ENCODE measurements around the gene ZNF438.

The ZNF438 gene

DNA sequence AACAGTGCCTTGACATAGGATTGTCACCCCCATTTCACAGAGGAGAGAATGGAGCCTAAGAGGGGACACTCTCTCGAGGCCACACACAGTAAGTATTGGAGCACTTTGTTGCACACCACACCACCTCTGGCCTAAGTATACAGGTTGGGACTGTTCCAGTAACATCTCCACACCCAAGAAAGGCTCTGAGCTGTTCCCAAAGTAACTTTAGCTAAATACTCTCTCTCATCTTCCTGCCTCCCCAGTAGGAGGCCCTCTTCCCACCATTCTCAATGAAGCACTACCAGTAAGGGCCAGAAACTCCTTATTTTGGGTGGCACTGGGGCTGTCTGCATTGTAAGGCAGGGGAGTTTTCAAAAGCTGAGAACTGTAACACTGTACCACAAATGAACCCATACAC is 189.5 kb downstream of the ZNF438 start:
- TF ChIP-seq, protein P1, sequence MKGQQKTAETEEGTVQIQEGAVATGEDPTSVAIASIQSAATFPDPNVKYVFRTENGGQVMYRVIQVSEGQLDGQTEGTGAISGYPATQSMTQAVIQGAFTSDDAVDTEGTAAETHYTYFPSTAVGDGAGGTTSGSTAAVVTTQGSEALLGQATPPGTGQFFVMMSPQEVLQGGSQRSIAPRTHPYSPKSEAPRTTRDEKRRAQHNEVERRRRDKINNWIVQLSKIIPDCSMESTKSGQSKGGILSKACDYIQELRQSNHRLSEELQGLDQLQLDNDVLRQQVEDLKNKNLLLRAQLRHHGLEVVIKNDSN (IDR thresholded peaks at IDR 0.05) = no peak
- TF ChIP-seq EP300 (IDR thresholded peaks at IDR 0.05; ENCODE audit: borderline replicate concordance) (no peak), TAF1 (IDR thresholded peaks at IDR 0.05; ENCODE audit: low read depth) (no peak), ZBTB7A (IDR thresholded peaks at IDR 0.05; ENCODE audit: low read depth) (no peak), CREB1 (IDR thresholded peaks at IDR 0.05; ENCODE audit: low read depth) (no peak), TCF12 (IDR thresholded peaks at IDR 0.05; ENCODE audit: low read depth) (no peak), YY1 (IDR thresholded peaks at IDR 0.05; ENCODE audit: low read depth) (no peak)
- TF ChIP-seq, protein P2, sequence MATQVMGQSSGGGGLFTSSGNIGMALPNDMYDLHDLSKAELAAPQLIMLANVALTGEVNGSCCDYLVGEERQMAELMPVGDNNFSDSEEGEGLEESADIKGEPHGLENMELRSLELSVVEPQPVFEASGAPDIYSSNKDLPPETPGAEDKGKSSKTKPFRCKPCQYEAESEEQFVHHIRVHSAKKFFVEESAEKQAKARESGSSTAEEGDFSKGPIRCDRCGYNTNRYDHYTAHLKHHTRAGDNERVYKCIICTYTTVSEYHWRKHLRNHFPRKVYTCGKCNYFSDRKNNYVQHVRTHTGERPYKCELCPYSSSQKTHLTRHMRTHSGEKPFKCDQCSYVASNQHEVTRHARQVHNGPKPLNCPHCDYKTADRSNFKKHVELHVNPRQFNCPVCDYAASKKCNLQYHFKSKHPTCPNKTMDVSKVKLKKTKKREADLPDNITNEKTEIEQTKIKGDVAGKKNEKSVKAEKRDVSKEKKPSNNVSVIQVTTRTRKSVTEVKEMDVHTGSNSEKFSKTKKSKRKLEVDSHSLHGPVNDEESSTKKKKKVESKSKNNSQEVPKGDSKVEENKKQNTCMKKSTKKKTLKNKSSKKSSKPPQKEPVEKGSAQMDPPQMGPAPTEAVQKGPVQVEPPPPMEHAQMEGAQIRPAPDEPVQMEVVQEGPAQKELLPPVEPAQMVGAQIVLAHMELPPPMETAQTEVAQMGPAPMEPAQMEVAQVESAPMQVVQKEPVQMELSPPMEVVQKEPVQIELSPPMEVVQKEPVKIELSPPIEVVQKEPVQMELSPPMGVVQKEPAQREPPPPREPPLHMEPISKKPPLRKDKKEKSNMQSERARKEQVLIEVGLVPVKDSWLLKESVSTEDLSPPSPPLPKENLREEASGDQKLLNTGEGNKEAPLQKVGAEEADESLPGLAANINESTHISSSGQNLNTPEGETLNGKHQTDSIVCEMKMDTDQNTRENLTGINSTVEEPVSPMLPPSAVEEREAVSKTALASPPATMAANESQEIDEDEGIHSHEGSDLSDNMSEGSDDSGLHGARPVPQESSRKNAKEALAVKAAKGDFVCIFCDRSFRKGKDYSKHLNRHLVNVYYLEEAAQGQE (IDR thresholded peaks at IDR 0.05; ENCODE audit: low read depth) = no peak

DNA sequence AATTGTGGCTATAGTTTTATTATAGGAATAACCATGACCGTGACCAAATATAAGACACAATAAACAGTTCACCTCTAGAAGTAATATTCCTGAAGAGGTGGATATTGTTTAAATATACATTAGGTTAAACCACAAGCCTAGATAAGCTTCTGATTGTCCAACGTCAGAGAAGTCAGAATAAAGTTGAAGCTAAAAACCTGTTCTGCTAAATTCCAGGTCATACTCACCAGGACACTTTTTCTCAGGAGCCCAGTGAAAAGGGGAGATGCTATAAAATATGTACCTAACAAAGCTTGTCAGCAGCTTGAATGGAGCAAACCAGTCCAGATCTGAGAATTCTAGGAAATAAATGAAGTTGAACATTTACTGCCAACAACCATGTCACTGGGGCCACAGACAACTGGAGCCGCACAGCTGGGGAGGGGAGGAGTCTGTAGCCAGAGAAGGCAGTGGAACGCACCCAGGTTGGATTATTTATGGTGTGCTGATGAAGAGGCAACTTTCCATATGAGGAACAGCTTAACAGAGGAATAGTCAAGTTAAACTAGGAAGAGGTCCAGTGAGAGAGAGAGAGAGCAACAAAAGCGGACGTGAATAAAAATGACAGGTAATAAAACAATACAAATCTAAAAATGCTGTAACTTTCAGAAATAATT is 191.1 kb downstream of the ZNF438 start:
- TF ChIP-seq NFIC (IDR thresholded peaks at IDR 0.05) = 0 out of 2 replicates have a peak, but pooled peaks have one; percentile 6
- no peak for TF ChIP-seq YY1 (IDR thresholded peaks at IDR 0.05; ENCODE audit: low read depth)

DNA sequence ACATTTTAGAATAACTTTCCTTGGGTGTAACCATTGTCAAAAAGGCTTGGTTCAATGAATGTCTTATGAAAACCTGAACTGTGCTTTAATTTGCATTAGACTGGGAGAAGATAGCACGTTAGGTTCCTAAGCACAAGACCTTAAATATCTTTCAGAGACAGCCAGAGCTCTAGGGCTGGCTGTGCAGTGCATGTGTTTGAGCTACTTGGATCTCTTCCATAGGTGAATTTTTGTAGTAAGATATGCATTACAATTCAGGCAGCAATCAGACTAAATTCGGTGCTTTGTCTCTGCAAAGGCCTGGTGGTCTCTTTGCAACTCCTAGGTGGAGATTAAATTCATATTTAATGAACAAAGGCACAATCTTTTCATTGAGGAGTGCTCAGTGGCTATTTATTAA is 192.0 kb downstream of the ZNF438 start:
- TF ChIP-seq RAD21 (IDR thresholded peaks at IDR 0.05; ENCODE audit: low read depth) (no peak), YY1 (IDR thresholded peaks at IDR 0.05; ENCODE audit: low read depth) (no peak), CREB1 (IDR thresholded peaks at IDR 0.05; ENCODE audit: low read depth) (no peak), TCF12 (IDR thresholded peaks at IDR 0.05; ENCODE audit: low read depth) (no peak), EGR1 (IDR thresholded peaks at IDR 0.05) (no peak), CEBPB (IDR thresholded peaks at IDR 0.05) (no peak), TAF1 (IDR thresholded peaks at IDR 0.05; ENCODE audit: low read depth) (no peak), FOXM1 (IDR thresholded peaks at IDR 0.05; ENCODE audit: borderline replicate concordance, low read depth) (no peak), EP300 (IDR thresholded peaks at IDR 0.05; ENCODE audit: borderline replicate concordance) (no peak), ZBTB7A (IDR thresholded peaks at IDR 0.05; ENCODE audit: low read depth) (no peak), TEAD4 (IDR thresholded peaks at IDR 0.05) (no peak), NFIC (IDR thresholded peaks at IDR 0.05) (no peak)
- TF ChIP-seq, protein P2 (IDR thresholded peaks at IDR 0.05; ENCODE audit: low read depth) = no peak
- TF ChIP-seq, protein P3, sequence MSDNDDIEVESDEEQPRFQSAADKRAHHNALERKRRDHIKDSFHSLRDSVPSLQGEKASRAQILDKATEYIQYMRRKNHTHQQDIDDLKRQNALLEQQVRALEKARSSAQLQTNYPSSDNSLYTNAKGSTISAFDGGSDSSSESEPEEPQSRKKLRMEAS (IDR thresholded peaks at IDR 0.05) = no peak
- TF ChIP-seq, protein P1 (IDR thresholded peaks at IDR 0.05) = no peak

DNA sequence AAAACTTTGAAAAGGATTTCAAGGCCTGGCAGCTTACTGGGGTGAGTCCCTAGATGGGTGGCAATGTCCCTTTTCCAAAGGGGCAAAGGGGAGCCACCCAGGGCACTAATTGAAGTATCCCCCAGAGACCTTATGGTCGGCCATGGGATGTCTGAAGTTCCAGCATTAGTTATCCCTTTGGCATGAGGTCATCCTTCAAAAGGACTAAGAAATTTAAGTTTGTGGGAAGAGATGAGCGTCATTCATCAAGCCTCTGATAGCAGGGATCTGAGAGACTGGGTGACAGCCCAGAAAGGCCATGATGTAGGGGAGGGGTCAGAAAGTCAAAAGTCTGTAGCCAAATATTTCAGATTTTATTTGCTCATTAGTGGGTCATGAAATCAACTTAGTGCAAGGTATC is 195.3 kb downstream of the ZNF438 start:
- TF ChIP-seq CEBPB (IDR thresholded peaks at IDR 0.05) = no peak
- TF ChIP-seq, protein P1 (IDR thresholded peaks at IDR 0.05) = no peak
- no peak for TF ChIP-seq FOXM1 (IDR thresholded peaks at IDR 0.05; ENCODE audit: borderline replicate concordance, low read depth)
- no peak for TF ChIP-seq ZBTB7A (IDR thresholded peaks at IDR 0.05; ENCODE audit: low read depth)
- TF ChIP-seq EGR1 (IDR thresholded peaks at IDR 0.05) = no peak
- no peak for TF ChIP-seq TEAD4 (IDR thresholded peaks at IDR 0.05)
- no peak for TF ChIP-seq EP300 (IDR thresholded peaks at IDR 0.05; ENCODE audit: borderline replicate concordance)
- TF ChIP-seq CREB1 (IDR thresholded peaks at IDR 0.05; ENCODE audit: low read depth) = no peak
- TF ChIP-seq RAD21 (IDR thresholded peaks at IDR 0.05; ENCODE audit: low read depth) = no peak
- no peak for TF ChIP-seq TCF12 (IDR thresholded peaks at IDR 0.05; ENCODE audit: low read depth)
- TF ChIP-seq TAF1 (IDR thresholded peaks at IDR 0.05; ENCODE audit: low read depth) = no peak
- TF ChIP-seq, protein P3 (IDR thresholded peaks at IDR 0.05) = no peak
- TF ChIP-seq, protein P2 (IDR thresholded peaks at IDR 0.05; ENCODE audit: low read depth) = no peak
- no peak for TF ChIP-seq YY1 (IDR thresholded peaks at IDR 0.05; ENCODE audit: low read depth)
- TF ChIP-seq NFIC (IDR thresholded peaks at IDR 0.05) = no peak

Data from Ishikawa (cell line).